Hindlimb muscle (tissue), 1 donor: ENCODE data around the gene CDK5R2. TPM values are rescaled to one million over a fixed set of nuclear protein-coding genes. Genes with fewer than 3 reads are reported as not detected.

Experiments used
- DNase-seq: peaks from one replicate; pipeline ENCODE4 v3.0.0-alpha.2; 2013
- polyA plus RNA-seq: library from polyadenylated mRNA; unstranded; fragments of 120-200 nt; gene quantifications from one replicate; pipeline ENCODE4 v1.2.1, GENCODE V29; 2013; ENCODE audit not compliant: insufficient read length

CDK5R2 gene
- polyA plus RNA-seq, 1 donor, result not detected

DNA sequence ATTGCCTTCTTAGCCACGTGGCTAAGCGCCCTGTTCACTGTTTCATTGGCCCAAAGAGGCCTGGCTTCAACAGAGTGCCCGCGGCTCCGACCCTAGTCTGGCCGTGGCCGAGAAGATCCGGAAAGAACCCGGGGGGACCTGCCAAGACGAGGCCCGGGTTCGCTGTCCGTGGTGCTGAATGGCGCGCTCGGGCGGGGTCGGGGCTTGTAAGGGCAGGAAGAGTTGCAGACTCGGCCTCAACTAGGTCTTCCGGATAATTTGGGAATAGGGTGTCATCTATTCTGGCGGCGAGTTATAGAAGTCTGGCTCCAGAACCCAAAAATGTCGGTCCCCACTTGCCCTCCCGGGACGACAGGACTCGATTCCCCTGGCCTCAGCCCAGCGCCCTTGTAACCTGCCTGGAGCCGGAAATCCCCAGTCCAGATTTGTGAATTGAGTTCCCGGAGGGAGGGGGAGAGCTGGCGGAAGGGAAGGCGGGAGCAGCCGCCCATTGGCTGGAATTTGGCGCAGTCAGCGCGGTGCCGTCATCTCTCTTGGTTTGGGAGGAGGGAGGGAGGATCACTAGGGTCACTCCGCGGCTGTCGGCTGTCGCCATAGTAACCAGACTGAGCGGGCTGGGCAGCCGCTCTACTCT is 3.5 kb downstream of the CDK5R2 start:
- DNase-seq, result peak; percentile 68

- DNase-seq, result no peak
These were observed 4.1 kb downstream of the CDK5R2 start for GRCh38 chr2:218963601-218964000.

- DNase-seq, result no peak
These were observed 4.7 kb downstream of the CDK5R2 start for GRCh38 chr2:218964041-218964771.

- no peak for DNase-seq
These were observed 11.4 kb downstream of the CDK5R2 start for GRCh38 chr2:218970894-218971293.

DNA sequence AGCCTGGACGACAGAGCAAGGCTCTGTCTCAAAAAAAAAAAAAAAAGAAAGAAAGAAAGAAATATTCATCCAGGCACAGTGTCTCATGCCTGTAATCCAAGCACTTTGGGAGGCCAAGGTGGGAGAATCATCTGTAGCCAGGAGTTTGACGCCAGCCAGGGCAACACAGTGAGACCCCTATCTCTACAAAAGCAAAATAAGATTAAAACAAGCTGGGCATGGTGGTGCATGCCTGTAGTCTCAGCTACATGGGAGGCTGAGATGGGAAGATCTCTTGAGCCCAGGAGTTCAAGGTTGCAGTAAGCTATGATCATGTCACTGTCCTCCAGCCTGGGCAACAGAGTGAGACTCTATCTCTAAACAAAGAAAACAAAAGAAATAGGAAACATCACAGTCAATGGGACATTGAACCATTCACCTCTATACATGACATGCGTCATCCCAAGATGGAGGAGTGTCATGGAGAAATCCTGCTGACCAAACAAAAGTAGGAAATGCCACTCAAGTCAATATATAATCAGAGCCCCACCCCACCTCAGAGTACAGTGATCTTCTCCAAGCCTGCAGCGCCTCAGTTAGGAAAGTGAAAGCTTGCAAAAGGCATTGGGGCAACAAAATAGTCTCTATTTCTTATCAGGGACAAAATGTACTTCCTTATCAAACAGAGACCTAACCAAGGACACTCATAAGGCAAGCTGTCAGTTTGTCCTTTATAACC is 15.8 kb downstream of the CDK5R2 start:
- no peak for DNase-seq

DNA sequence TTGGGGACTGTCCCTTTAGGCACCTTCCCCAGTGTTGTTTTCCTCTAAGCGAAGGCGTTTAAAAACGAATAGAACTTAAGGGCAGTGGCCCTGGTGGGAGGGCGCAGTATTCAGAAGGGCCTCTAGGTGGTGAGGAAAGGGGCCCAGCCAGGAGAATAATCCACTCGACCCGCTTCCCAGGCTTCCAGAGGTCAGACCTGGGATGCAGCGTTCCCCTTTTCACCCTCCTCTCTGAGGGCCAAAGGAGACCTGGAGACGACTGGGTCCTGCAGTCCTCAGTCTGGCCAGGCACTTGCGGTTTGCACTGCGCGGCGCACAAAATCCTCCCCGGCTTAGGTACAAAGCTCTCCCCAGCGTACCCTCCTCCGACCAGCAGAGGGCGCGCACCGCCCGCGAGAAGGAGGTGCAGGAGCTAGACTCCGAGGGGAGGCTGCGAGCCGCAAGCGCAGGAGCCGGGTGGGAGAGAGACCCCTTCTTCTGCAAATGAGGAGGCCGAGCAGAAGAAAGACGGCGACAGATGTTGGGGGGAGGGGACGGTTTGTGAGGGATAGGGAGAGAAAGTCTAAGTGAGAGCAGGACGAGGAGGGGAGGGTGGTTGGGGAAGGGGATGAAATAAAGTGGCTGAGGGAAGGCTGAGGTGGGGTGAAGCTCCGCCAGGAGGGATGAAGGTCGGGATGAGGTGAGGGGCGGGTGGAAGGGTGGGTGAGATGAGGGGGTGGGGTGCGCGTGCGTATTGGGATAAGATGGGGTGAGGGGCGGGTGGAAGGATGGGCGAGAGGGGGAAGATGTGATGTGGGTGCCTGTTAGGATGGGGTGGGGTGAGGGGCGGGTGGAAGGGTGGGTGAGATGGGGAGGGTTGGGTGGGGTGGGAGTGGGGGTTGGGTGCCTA is 20.6 kb downstream of the CDK5R2 start:
- peak; percentile 72 for DNase-seq

DNA sequence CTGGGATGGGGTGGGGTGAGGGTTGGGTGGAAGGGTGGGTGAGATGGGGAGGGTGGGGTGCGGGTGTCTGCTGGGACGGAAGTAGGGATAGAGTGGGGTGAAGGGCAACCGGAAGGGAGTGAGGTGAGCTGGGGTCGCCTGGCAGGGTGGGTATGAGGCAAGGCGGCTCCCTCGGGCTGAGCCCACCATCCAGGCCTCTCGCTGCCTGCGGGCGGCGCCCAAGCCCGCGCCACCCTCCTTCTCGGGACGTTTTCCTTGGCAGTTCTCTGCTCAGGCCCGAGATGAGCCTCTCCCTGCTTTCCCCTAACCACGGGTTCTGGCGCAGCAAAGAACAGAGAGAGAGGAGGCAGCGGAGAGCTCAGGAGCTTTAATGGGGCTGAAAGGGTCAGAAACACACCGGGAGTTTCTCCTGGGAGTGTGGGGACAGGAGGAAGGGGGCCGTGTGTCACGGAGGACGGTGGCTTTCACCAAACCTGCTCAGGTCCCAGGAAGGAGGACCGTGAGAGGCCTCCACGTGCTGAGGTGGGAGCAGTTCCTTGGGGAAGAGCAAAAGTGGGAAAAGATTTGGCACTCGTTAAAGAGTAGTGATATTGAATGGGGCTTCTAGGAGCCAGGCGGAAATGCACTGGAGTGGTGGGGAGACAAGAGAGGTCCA is 21.4 kb downstream of the CDK5R2 start:
- no peak for DNase-seq

DNA sequence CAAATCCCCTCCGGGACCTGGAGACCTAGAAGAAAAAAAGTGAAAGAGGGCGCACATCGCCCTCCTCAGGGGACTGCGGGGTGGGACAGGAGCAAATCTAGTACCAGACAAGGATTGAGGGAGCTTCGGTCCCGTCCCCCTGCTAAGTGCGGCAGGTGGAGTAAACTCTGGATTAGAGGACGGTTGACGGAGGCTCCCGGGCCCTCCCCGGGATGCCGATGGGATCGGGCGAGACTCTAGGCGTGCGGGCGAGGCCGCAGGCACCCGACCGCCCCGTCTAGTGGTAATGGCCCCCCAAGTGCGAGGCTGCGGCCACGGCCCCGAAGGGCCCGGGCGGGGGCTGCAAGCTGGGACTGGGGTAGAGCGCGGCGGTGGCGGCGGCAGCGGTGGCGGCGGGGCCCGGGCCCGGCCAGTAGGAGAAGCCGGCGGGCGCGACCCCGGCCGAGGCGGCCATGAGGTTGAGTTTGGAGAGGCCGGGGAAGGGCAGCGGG is 22.0 kb downstream of the CDK5R2 start:
- no peak for DNase-seq

DNA sequence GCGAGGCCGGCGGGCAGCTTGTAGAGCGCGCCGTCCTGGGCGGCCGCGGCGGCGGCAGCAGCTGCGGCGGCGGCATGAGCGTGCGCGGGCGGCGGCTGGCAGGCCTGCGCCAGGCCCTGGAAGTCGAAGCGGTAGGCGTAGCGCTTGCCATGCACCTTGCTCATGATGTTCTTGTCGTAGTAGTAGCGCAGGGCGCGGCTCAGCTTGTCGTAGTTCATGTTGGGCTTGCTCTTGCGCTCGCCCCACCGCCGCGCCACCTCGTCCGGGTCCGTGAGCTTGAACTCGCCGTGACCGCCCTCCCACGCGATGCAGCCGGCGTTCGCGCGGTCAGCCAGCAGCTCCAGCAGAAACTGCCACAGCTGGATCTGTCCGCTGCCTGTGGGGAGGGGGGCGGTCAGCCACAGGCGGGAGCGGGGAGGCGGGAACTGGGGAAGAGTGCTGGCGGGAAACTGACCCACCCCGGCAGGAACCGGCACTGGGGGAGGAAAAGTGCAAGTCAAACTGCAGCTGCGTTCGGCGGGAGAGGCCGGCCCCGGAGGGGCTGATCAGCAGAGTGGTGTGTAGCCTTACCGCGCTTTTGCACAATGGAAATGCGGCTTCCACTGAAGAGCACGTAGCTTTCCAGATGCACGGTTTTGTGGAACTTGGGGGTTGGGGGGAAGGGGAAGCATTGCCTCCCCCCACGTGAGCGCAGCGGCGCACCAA is 22.6 kb downstream of the CDK5R2 start:
- DNase-seq, result peak; percentile 58

GRCh38 chr2:218982586-218983262 is 23.3 kb downstream of the CDK5R2 start:
- DNase-seq, result no peak

DNA sequence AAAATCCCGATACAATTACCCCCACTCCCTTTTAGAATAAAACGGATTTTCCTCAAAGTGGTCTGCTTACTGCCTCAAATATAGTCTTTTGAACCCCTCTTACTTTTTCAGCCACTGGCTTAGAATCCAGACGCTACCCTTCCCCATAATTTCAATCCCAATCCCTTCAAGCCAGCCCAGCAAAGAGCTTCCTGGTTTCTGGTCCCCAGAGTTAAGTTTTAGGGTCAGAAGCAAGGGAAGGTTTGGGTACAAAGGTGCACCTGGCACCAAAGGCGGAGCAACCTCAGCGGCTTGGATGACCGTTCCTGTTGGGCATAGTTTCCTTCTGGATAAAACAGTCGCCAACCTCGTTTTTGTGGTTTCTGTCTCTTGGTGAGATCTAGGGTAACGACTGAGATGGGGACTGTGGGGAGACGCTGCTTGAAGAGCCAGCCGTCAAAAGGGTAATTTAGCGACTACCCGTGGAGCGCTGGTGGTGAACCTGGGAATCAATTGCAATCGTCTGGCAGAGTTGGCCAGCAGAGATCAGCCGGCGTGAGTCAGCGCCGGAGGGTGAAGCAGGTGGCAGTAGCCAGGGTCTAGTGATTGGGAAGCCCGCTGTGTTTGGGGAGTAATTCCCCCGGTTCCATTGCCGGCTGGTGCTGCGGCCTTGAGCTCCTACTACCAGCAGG is 23.9 kb downstream of the CDK5R2 start:
- DNase-seq, result no peak

- no peak for DNase-seq
These were observed 24.4 kb downstream of the CDK5R2 start for GRCh38 chr2:218983934-218984238.

- no peak for DNase-seq
These were observed 25.0 kb downstream of the CDK5R2 start for GRCh38 chr2:218984239-218985020.

DNA sequence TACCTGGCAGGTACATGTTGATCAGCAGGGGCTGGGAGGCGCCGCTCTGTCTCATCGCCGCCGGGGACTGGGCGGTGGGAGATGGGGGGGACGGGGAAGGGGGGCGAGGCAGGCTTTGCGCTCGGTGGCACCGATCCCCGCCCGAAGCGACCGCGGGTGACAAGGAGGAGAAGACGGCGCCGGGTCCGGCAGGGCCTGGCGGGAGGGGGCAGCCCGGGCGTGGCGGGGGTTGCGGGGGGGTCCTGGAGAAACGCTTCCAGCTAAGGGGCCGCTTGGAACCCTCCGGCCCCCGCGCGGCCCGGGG is 25.5 kb downstream of the CDK5R2 start, which contains the start of gene FEV:
Gene FEV, minus strand, starts transcription at position 164 of the 304 bp plus-strand sequence. Its CDS starts 109 bp downstream, at position 55.
- DNase-seq, result no peak

GRCh38 chr2:218985325-218986091 is 26.0 kb downstream of the CDK5R2 start:
- DNase-seq, result no peak

GRCh38 chr2:218986148-218986761 is 26.8 kb downstream of the CDK5R2 start:
- no peak for DNase-seq

DNA sequence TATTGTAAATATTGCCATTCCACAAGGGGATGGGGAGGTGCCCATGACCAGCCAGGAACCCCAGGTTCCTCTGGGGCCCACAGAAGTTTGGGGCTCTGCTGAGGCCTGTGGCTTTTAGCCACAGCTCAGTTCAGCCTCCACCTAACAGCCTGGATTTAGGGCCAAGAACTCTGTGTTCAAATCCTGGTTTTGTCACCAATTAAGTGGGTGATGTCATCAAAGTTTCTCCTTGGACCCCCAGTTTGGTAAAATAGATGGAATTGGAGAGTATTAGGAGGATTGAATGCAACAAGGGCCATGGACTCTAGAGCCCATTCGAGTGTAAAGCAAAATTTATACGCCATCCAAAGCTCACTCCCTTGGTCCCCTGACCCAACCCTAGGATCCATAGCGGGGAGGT is 28.7 kb downstream of the CDK5R2 start:
- no peak for DNase-seq

DNA sequence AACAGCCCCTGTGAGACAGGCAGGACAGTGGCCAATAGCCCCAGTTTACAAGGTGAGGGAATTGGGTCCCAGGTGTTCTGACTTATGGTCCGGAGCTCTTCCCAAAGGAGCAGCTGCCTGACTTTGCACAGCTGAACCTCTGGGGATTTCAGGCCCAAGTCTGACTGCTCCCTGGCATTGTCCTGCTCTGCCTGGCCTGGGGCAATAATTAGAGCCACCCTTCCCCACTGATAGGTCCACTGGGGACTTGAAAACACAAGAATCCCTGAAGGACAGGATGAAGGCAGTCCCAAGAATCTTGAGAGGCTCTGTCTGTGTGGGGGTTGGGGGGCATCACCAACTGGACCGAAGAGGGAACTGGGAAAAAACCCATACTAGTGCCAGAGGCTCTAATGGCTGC is 29.2 kb downstream of the CDK5R2 start:
- DNase-seq, result no peak
